GM20431 (cell line): ENCODE measurements around the gene MED6.

Experiments used
- in situ Hi-C: fragments of 300-500 bp; cut with MseI, MboI; formaldehyde crosslinking; loops from one replicate; pipeline ENCODE4 v1.15.0; 2020; ENCODE audit warnings: low sequenced_read_pairs; ENCODE audit not compliant: unreplicated experiment

The MED6 gene

GRCh38 chr14:70600382-70601157, at the start of gene MED6:
TSS of gene MED6 (minus strand) at chr14:70600655. CDS start at chr14:70600637, 18 bp downstream.
- in situ Hi-C loops, result loop anchor here (25.0 kb wide), 2 partner anchors 212 to 362 kb away; partner anchors contain the start of gene MAP3K9

GRCh38 chr14:70649803-70650202, 49.3 kb upstream of the MED6 start:
- in situ Hi-C loops, result no loop called here

GRCh38 chr14:70648346-70648745, 47.9 kb upstream of the MED6 start:
- in situ Hi-C loops, result no loop called here

GRCh38 chr14:70646705-70647104, 46.2 kb upstream of the MED6 start:
- in situ Hi-C loops, result no loop called here

- in situ Hi-C loops, result no loop called here
These were observed 45.4 kb upstream of the MED6 start for GRCh38 chr14:70645892-70646291.

- in situ Hi-C loops, result no loop called here
These were observed 43.5 kb upstream of the MED6 start for GRCh38 chr14:70643967-70644366.

GRCh38 chr14:70642303-70643235, 42.1 kb upstream of the MED6 start:
- in situ Hi-C loops, result no loop called here

GRCh38 chr14:70641548-70642302, 41.3 kb upstream of the MED6 start, which contains the start of gene TTC9:
TSS of gene TTC9 (plus strand) at chr14:70641916. CDS start at chr14:70642130, 214 bp downstream.
- in situ Hi-C loops, result no loop called here

GRCh38 chr14:70640938-70641547, 40.6 kb upstream of the MED6 start:
- in situ Hi-C loops, result no loop called here

- in situ Hi-C loops, result loop anchor here (10.0 kb wide), 1 partner anchor 76 kb away; no protein-coding TSS in a partner anchor
These were observed 38.0 kb upstream of the MED6 start for GRCh38 chr14:70638416-70638815.

GRCh38 chr14:70635971-70636595, 35.6 kb upstream of the MED6 start:
- in situ Hi-C loops, result loop anchor here (10.0 kb wide), 1 partner anchor 79 kb away; no protein-coding TSS in a partner anchor

GRCh38 chr14:70631948-70632347, 31.5 kb upstream of the MED6 start:
- in situ Hi-C loops, result loop anchor here (10.0 kb wide), 1 partner anchor 83 kb away; no protein-coding TSS in a partner anchor

- in situ Hi-C loops, result loop anchor here (25.0 kb wide), 2 partner anchors 187 to 337 kb away; partner anchors contain the start of gene MAP3K9
These were observed 24.5 kb upstream of the MED6 start for GRCh38 chr14:70624972-70625371.

GRCh38 chr14:70622111-70622712, 21.8 kb upstream of the MED6 start:
- in situ Hi-C loops, result loop anchor here (25.0 kb wide), 2 partner anchors 190 to 340 kb away; partner anchors contain the start of gene MAP3K9

GRCh38 chr14:70619708-70620107, 19.3 kb upstream of the MED6 start:
- in situ Hi-C loops, result loop anchor here (25.0 kb wide), 2 partner anchors 193 to 343 kb away; partner anchors contain the start of gene MAP3K9

- in situ Hi-C loops, result loop anchor here (25.0 kb wide), 2 partner anchors 194 to 344 kb away; partner anchors contain the start of gene MAP3K9
These were observed 17.9 kb upstream of the MED6 start for GRCh38 chr14:70618314-70618713.

GRCh38 chr14:70616646-70617045, 16.2 kb upstream of the MED6 start:
- in situ Hi-C loops, result loop anchor here (25.0 kb wide), 2 partner anchors 196 to 346 kb away; partner anchors contain the start of gene MAP3K9

- in situ Hi-C loops, result loop anchor here (25.0 kb wide), 2 partner anchors 201 to 351 kb away; partner anchors contain the start of gene MAP3K9
These were observed 10.8 kb upstream of the MED6 start for GRCh38 chr14:70611216-70611615.
